ENCODE data around the gene DCBLD1. TPM values are rescaled to one million over a fixed set of nuclear protein-coding genes. Genes with fewer than 3 reads are reported as not detected.
A peak's percentile ranks its signal among the peaks of the same experiment; 100 is the strongest.

DCBLD1 gene
- total RNA-seq, 3 donors from 2014 or later (not counting 1 experiment from before 2014, with no cell fraction given), result 8.4 to 16.1 (median 13.0) TPM

DNA sequence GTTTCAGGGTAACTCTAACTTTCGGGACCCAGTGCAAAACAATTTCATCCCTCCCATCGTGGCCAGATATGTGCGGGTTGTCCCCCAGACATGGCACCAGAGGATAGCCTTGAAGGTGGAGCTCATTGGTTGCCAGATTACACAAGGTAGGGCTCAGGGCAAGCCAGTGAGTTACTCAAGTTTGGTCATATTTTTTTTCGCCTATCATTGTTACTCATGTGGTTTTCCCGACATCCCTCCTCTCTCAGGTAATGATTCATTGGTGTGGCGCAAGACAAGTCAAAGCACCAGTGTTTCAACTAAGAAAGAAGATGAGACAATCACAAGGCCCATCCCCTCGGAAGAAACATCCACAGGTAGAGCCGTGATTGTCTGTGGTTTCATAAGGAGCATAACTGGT is 58.2 kb downstream of the DCBLD1 start:
- intact Hi-C loops (cut with micrococcal nuclease), result no loop called here
- H3K36me3 ChIP-seq (ENCODE audit: control insufficient read depth, insufficient read depth, low read length), result no peaks in the 10 kb centered on the region
- Mint-ChIP-seq H3K27me3 (ENCODE audit: low read depth in 2 of 2) (no peaks in the 10 kb centered on the region), H3K4me3 (no peak overlapping the region), H3K9me3 (no peaks in the 10 kb centered on the region), H3K27ac (no peak overlapping the region), H3K36me3 (peaks cover 20% of the 10 kb centered on the region), H3K4me1 (peaks cover 12 to 13% of the 10 kb centered on the region in 2 donors)
- no peaks in the 10 kb centered on the region for H3K9me3 ChIP-seq (ENCODE audit: control insufficient read depth, insufficient read depth, low read length)
- no peak for ATAC-seq
- no peak overlapping the region for H3K4me3 ChIP-seq (ENCODE audit: low read length)
- TF ChIP-seq, protein P1, sequence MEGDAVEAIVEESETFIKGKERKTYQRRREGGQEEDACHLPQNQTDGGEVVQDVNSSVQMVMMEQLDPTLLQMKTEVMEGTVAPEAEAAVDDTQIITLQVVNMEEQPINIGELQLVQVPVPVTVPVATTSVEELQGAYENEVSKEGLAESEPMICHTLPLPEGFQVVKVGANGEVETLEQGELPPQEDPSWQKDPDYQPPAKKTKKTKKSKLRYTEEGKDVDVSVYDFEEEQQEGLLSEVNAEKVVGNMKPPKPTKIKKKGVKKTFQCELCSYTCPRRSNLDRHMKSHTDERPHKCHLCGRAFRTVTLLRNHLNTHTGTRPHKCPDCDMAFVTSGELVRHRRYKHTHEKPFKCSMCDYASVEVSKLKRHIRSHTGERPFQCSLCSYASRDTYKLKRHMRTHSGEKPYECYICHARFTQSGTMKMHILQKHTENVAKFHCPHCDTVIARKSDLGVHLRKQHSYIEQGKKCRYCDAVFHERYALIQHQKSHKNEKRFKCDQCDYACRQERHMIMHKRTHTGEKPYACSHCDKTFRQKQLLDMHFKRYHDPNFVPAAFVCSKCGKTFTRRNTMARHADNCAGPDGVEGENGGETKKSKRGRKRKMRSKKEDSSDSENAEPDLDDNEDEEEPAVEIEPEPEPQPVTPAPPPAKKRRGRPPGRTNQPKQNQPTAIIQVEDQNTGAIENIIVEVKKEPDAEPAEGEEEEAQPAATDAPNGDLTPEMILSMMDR (IDR thresholded peaks at IDR 0.05), result no peak
- no peak for DNase-seq
- 95% methylated on average over 8 of the region's 8 CpGs for WGBS (ENCODE audit: insufficient coverage)
- no peak overlapping the region for H3K27ac ChIP-seq (ENCODE audit: low read length)
- no peaks in the 10 kb centered on the region for H3K27me3 ChIP-seq (ENCODE audit: control insufficient read depth, insufficient read depth, low read length)
- peaks cover 2% of the 10 kb centered on the region for H3K4me1 ChIP-seq (ENCODE audit: control insufficient read depth, insufficient read depth, low read length)

- no peaks in the 10 kb centered on the region for H3K27me3 ChIP-seq (ENCODE audit: control insufficient read depth, insufficient read depth, low read length)
- ATAC-seq (no peak), DNase-seq (no peak)
- H3K27me3 Mint-ChIP-seq (ENCODE audit: low read depth in 2 of 2), result no peaks in the 10 kb centered on the region
- H3K4me1 ChIP-seq (ENCODE audit: control insufficient read depth, insufficient read depth, low read length), result peaks cover 7% of the 10 kb centered on the region
- intact Hi-C loops (cut with micrococcal nuclease), result no loop called here
- no peaks in the 10 kb centered on the region for H3K9me3 ChIP-seq (ENCODE audit: control insufficient read depth, insufficient read depth, low read length)
- WGBS (ENCODE audit: insufficient coverage), result 95% methylated on average over 3 of the region's 3 CpGs
- peaks cover 25 to 26% of the 10 kb centered on the region in 2 donors for H3K4me1 Mint-ChIP-seq
- no peaks in the 10 kb centered on the region for H3K36me3 ChIP-seq (ENCODE audit: control insufficient read depth, insufficient read depth, low read length)
- no peaks in the 10 kb centered on the region for H3K9me3 Mint-ChIP-seq
- no peak overlapping the region for H3K4me3 ChIP-seq (ENCODE audit: low read length)
- H3K4me3 Mint-ChIP-seq, result no peak overlapping the region
- no peak overlapping the region for H3K27ac ChIP-seq (ENCODE audit: low read length)
- H3K36me3 Mint-ChIP-seq, result peaks cover 20% of the 10 kb centered on the region
- TF ChIP-seq, protein P1 (IDR thresholded peaks at IDR 0.05), result no peak
- H3K27ac Mint-ChIP-seq, result no peak overlapping the region
Observed at GRCh38 chr6:117542493-117542892, 60.0 kb downstream of the DCBLD1 start.

DNA sequence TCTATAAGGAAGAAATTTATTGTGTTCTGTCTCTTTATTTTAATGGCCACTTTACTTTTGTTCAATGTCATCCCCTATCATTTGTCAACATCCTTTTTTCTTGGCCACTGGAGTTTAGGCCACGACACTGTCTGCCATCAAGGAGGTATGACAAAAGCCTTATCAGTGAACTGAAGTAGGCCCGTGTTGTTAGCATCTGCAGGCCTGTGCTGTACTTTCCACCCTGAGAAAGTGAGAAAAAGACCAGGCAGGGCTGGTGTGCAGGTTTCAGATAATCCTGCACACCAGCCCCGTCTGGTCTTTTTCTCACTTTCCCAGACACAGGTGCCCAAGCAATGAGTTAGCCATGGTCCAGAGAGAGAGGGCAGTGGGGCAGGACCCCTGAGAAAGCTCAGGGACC is 62.2 kb downstream of the DCBLD1 start:
- H3K4me1 ChIP-seq (ENCODE audit: control insufficient read depth, insufficient read depth, low read length), result peaks cover 20% of the 10 kb centered on the region
- peaks cover 13% of the 10 kb centered on the region for H3K36me3 Mint-ChIP-seq
- peaks cover 33 to 35% of the 10 kb centered on the region in 2 donors for H3K4me1 Mint-ChIP-seq
- H3K9me3 Mint-ChIP-seq, result no peaks in the 10 kb centered on the region
- TF ChIP-seq, protein P1 (IDR thresholded peaks at IDR 0.05), result no peak
- H3K9me3 ChIP-seq (ENCODE audit: control insufficient read depth, insufficient read depth, low read length), result no peaks in the 10 kb centered on the region
- H3K4me3 ChIP-seq (ENCODE audit: low read length), result no peak overlapping the region
- no peaks in the 10 kb centered on the region for H3K27me3 Mint-ChIP-seq (ENCODE audit: low read depth in 2 of 2)
- no peak overlapping the region for H3K27ac ChIP-seq (ENCODE audit: low read length)
- H3K4me3 Mint-ChIP-seq, result no peak overlapping the region
- no peaks in the 10 kb centered on the region for H3K36me3 ChIP-seq (ENCODE audit: control insufficient read depth, insufficient read depth, low read length)
- intact Hi-C loops (cut with micrococcal nuclease), result loop anchor here (5.0 kb wide), 1 partner anchor 77 kb away; no protein-coding TSS in a partner anchor
- DNase-seq (no peak), ATAC-seq (no peak)
- WGBS (ENCODE audit: insufficient coverage), result 74% methylated on average over 3 of the region's 3 CpGs
- H3K27me3 ChIP-seq (ENCODE audit: control insufficient read depth, insufficient read depth, low read length), result no peaks in the 10 kb centered on the region
- peak overlapping the region in 1 of 2 donors; percentile 52 for H3K27ac Mint-ChIP-seq

- WGBS (ENCODE audit: insufficient coverage), result 91% methylated on average over 4 of the region's 4 CpGs
- no peak for DNase-seq
- intact Hi-C loops (cut with micrococcal nuclease), result loop anchor here (5.0 kb wide), 1 partner anchor 78 kb away; no protein-coding TSS in a partner anchor
Observed at GRCh38 chr6:117545161-117545595, 62.7 kb downstream of the DCBLD1 start.

More at GRCh38 chr6:117545161-117545595, 62.7 kb downstream of the DCBLD1 start:
- TF ChIP-seq, protein P1 (IDR thresholded peaks at IDR 0.05), result no peak
- H3K36me3 ChIP-seq (ENCODE audit: control insufficient read depth, insufficient read depth, low read length), result no peaks in the 10 kb centered on the region
- no peak overlapping the region for H3K4me3 Mint-ChIP-seq
- peaks cover 23% of the 10 kb centered on the region for H3K4me1 ChIP-seq (ENCODE audit: control insufficient read depth, insufficient read depth, low read length)
- ATAC-seq, result no peak
- H3K4me1 Mint-ChIP-seq, result peaks cover 38 to 40% of the 10 kb centered on the region in 2 donors
- H3K4me3 ChIP-seq (ENCODE audit: low read length), result no peak overlapping the region
- H3K36me3 Mint-ChIP-seq, result peaks cover 9% of the 10 kb centered on the region
- no peaks in the 10 kb centered on the region for H3K9me3 ChIP-seq (ENCODE audit: control insufficient read depth, insufficient read depth, low read length)
- H3K27me3 Mint-ChIP-seq (ENCODE audit: low read depth in 2 of 2), result no peaks in the 10 kb centered on the region
- H3K9me3 Mint-ChIP-seq, result no peaks in the 10 kb centered on the region
- no peaks in the 10 kb centered on the region for H3K27me3 ChIP-seq (ENCODE audit: control insufficient read depth, insufficient read depth, low read length)
- no peak overlapping the region for H3K27ac Mint-ChIP-seq
- H3K27ac ChIP-seq (ENCODE audit: low read length), result no peak overlapping the region
